DOHH2 (cell line): Measurements from ENCODE around the gene IFI27.

Experiments
- H3F3A ChIP-seq: fragments of 200-600 bp; sonication (generic), shearing (Covaris generic); 2 replicates; pipeline ENCODE4 v1.6.0; 2016; ENCODE audit warnings: antibody characterized with exemption, mild to moderate bottlenecking; ENCODE audit not compliant: control insufficient read depth, insufficient read depth
- H3K27ac ChIP-seq: fragments of 200-600 bp; sonication (generic); 2 replicates; pipeline ENCODE4 v1.5.1; 2014; ENCODE audit warnings: low read depth, mild to moderate bottlenecking, low read length, moderate library complexity
- H3K27me3 ChIP-seq: fragments of 200-600 bp; sonication (generic); 2 replicates; pipeline ENCODE4 v1.6.1; 2014; ENCODE audit warnings: mild to moderate bottlenecking, low read length, mixed read lengths; ENCODE audit not compliant: control insufficient read depth
- H3K36me3 ChIP-seq: fragments of 200-600 bp; sonication (generic); 2 replicates; pipeline ENCODE4 v1.6.1; 2014; ENCODE audit warnings: mild to moderate bottlenecking, low read length, moderate library complexity, mixed read lengths; ENCODE audit not compliant: control insufficient read depth
- H3K4me1 ChIP-seq: fragments of 200-600 bp; sonication (generic); 2 replicates; pipeline ENCODE4 v1.6.1; 2014; ENCODE audit warnings: mild to moderate bottlenecking, low read length, mixed read lengths; ENCODE audit not compliant: control insufficient read depth
- H3K4me2 ChIP-seq: fragments of 200-600 bp; sonication (generic); 2 replicates; pipeline ENCODE4 v1.6.0; 2014; ENCODE audit warnings: mild to moderate bottlenecking, low read length, moderate library complexity
- H3K4me3 ChIP-seq: fragments of 200-600 bp; sonication (generic); 2 replicates; pipeline ENCODE4 v1.5.1; 2014; ENCODE audit warnings: mild to moderate bottlenecking, low read length, mixed read lengths
- H3K79me2 ChIP-seq: fragments of 200-600 bp; sonication (generic); 2 replicates; pipeline ENCODE4 v1.6.1; 2014; ENCODE audit warnings: mild to moderate bottlenecking, low read length, mixed read lengths; ENCODE audit not compliant: control insufficient read depth
- H3K9me2 ChIP-seq: fragments of 200-600 bp; sonication (generic); replicated peaks from 2 replicates; pipeline ENCODE4 v1.6.1; 2014; ENCODE audit warnings: mild to moderate bottlenecking, low read length, mixed read lengths; ENCODE audit not compliant: control insufficient read depth
- H3K9me3 ChIP-seq: fragments of 200-600 bp; sonication (generic); 2 replicates; pipeline ENCODE4 v1.6.1; 2014; ENCODE audit warnings: antibody characterized with exemption, low read length, mixed read lengths; ENCODE audit not compliant: control insufficient read depth, insufficient read depth
- H4K20me1 ChIP-seq: fragments of 200-600 bp; sonication (generic); 2 replicates; pipeline ENCODE4 v1.6.0; 2014; ENCODE audit warnings: low read depth, mild to moderate bottlenecking, antibody characterized with exemption, low read length, moderate library complexity; ENCODE audit not compliant: control insufficient read depth, insufficient read depth
- CTCF ChIP-seq: fragments of 200-600 bp; sonication (generic); IDR thresholded peaks from one replicate; pipeline ENCODE4 v1.5.1; 2014; ENCODE audit warnings: antibody characterized with exemption, mild to moderate bottlenecking, low read depth, low read length; ENCODE audit not compliant: poor library complexity, severe bottlenecking
- EZH2phosphoT487 ChIP-seq: fragments of 200-600 bp; sonication (generic); IDR thresholded peaks from 2 replicates; pipeline ENCODE4 v1.6.1; 2017; ENCODE audit warnings: borderline replicate concordance, mild to moderate bottlenecking, antibody characterized with exemption, low read length, moderate library complexity, mixed read lengths

The IFI27 gene

GRCh38 chr14:94164685-94165431 lies 54.3 kb downstream of the IFI27 start:
- H3K4me2 ChIP-seq = no peak overlapping the region
- no peaks in the 10 kb centered on the region for H3K36me3 ChIP-seq
- TF ChIP-seq CTCF = no peak
- no peak for TF ChIP-seq EZH2phosphoT487
- H3K4me3 ChIP-seq = no peak overlapping the region
- no peaks in the 10 kb centered on the region for H3K4me1 ChIP-seq
- no peaks in the 10 kb centered on the region for H3K9me3 ChIP-seq
- H4K20me1 ChIP-seq = no peaks in the 10 kb centered on the region
- no peaks in the 10 kb centered on the region for H3K79me2 ChIP-seq
- H3F3A ChIP-seq = no peaks in the 10 kb centered on the region
- H3K9me2 ChIP-seq = no peaks in the 10 kb centered on the region
- H3K27me3 ChIP-seq = peaks cover 12% of the 10 kb centered on the region
- no peak overlapping the region for H3K27ac ChIP-seq

- Histone ChIP-seq H3K27ac (no peak overlapping the region), H3K4me3 (no peak overlapping the region), H3K4me1 (no peaks in the 10 kb centered on the region), H3K4me2 (no peak overlapping the region), H3K79me2 (no peaks in the 10 kb centered on the region), H3K36me3 (no peaks in the 10 kb centered on the region), H3K27me3 (peaks cover 9% of the 10 kb centered on the region), H3K9me3 (no peaks in the 10 kb centered on the region), H3F3A (no peaks in the 10 kb centered on the region), H3K9me2 (no peaks in the 10 kb centered on the region), H4K20me1 (no peaks in the 10 kb centered on the region)
- TF ChIP-seq EZH2phosphoT487 (no peak), CTCF (no peak)
These were observed 55.2 kb downstream of the IFI27 start for GRCh38 chr14:94165744-94166143.
